ENCODE data around the gene GOLGA6L10. TPM values are rescaled to one million over a fixed set of nuclear protein-coding genes. Genes with fewer than 3 reads are reported as not detected.
A peak's percentile ranks its signal among the peaks of the same experiment; 100 is the strongest.
"Not testable (repeated sequence)": the region's sequence is repeated elsewhere in the genome, so short reads cannot be mapped to it uniquely, and the experiment has no call there.

The GOLGA6L10 gene
- polyA plus RNA-seq, 3 donors, result 0.12 TPM; not detected in 2

- no peaks in the 10 kb centered on the region for H3K4me1 Mint-ChIP-seq
- Histone ChIP-seq H3K9me3 (replicated peaks in 1 of 2; ENCODE audit: control insufficient read depth in 1 of 2, insufficient read depth in 1 of 2, low read length in 2 of 2) (no peaks in the 10 kb centered on the region), H3K4me3 (replicated peaks in 1 of 3; ENCODE audit: low read depth in 2 of 3, low read length in 3 of 3) (no peak overlapping the region), H4K20me1 (ENCODE audit: insufficient read depth, low read length) (no peaks in the 10 kb centered on the region), H3K4me2 (replicated peaks; ENCODE audit: extremely low read depth, low read length, poor library complexity, severe bottlenecking) (no peak overlapping the region), H3K27ac (ENCODE audit: low read depth in 1 of 2, low read length in 2 of 2) (no peak overlapping the region), H3K36me3 (replicated peaks in 1 of 2; ENCODE audit: control insufficient read depth in 1 of 2, insufficient read depth in 2 of 2, low read length in 2 of 2) (no peaks in the 10 kb centered on the region), H3K4me1 (ENCODE audit: control insufficient read depth in 1 of 2, insufficient read depth in 2 of 2, low read length in 2 of 2) (no peaks in the 10 kb centered on the region), H3K27me3 (ENCODE audit: control insufficient read depth in 2 of 2, insufficient read depth in 2 of 2, low read length in 2 of 2) (no peaks in the 10 kb centered on the region), H3K9ac (ENCODE audit: insufficient read depth, low read length, poor library complexity, severe bottlenecking) (no peak overlapping the region), H2AFZ (ENCODE audit: insufficient read depth, low read depth, low read length, poor library complexity, severe bottlenecking) (no peak overlapping the region), H3K79me2 (ENCODE audit: insufficient read depth, low read length) (no peaks in the 10 kb centered on the region)
- H3K4me3 Mint-ChIP-seq, result no peak overlapping the region
- WGBS (ENCODE audit: insufficient coverage), result 95% methylated on average over 3 of the region's 4 CpGs
- DNase-seq, result no peak
- H3K9me3 Mint-ChIP-seq, result peaks cover 0 to 3% (median 0%) of the 10 kb centered on the region in 7 donors
- H3K27ac Mint-ChIP-seq, result no peak overlapping the region
- no peaks in the 10 kb centered on the region for H3K36me3 Mint-ChIP-seq
- peaks cover 0 to 4% (median 2%) of the 10 kb centered on the region in 3 donors for H3K27me3 Mint-ChIP-seq (ENCODE audit: low read depth in 3 of 3)
- no peak for TF ChIP-seq CTCF (IDR thresholded peaks at IDR 0.05)
- intact Hi-C loops (cut with micrococcal nuclease), result no loop called here
Measured at GRCh38 chr15:82393671-82394070, 44.4 kb upstream of the GOLGA6L10 start.

GRCh38 chr15:82392077-82392476 lies 42.8 kb upstream of the GOLGA6L10 start:
- H3K36me3 Mint-ChIP-seq; H3K27ac ChIP-seq (ENCODE audit: low read depth in 1 of 2, low read length in 2 of 2); H2AFZ ChIP-seq (ENCODE audit: insufficient read depth, low read depth, low read length, poor library complexity, severe bottlenecking); H3K4me2 ChIP-seq (replicated peaks; ENCODE audit: extremely low read depth, low read length, poor library complexity, severe bottlenecking); H3K36me3 ChIP-seq (replicated peaks in 1 of 2; ENCODE audit: control insufficient read depth in 1 of 2, insufficient read depth in 2 of 2, low read length in 2 of 2); DNase-seq; H3K9me3 Mint-ChIP-seq; H3K4me3 Mint-ChIP-seq; H3K27ac Mint-ChIP-seq; H3K27me3 Mint-ChIP-seq (ENCODE audit: low read depth in 3 of 3); H3K27me3 ChIP-seq (ENCODE audit: control insufficient read depth in 2 of 2, insufficient read depth in 2 of 2, low read length in 2 of 2); H3K4me1 ChIP-seq (ENCODE audit: control insufficient read depth in 1 of 2, insufficient read depth in 2 of 2, low read length in 2 of 2); H4K20me1 ChIP-seq (ENCODE audit: insufficient read depth, low read length); H3K4me1 Mint-ChIP-seq; intact Hi-C loops (cut with micrococcal nuclease); H3K9me3 ChIP-seq (replicated peaks in 1 of 2; ENCODE audit: control insufficient read depth in 1 of 2, insufficient read depth in 1 of 2, low read length in 2 of 2); H3K9ac ChIP-seq (ENCODE audit: insufficient read depth, low read length, poor library complexity, severe bottlenecking); H3K4me3 ChIP-seq (replicated peaks in 1 of 3; ENCODE audit: low read depth in 2 of 3, low read length in 3 of 3); H3K79me2 ChIP-seq (ENCODE audit: insufficient read depth, low read length): not testable (repeated sequence)
- 100% methylated on average over 1 of the region's 1 CpG for WGBS (ENCODE audit: insufficient coverage)

- H3K4me2 ChIP-seq (replicated peaks; ENCODE audit: extremely low read depth, low read length, poor library complexity, severe bottlenecking); H3K36me3 ChIP-seq (replicated peaks in 1 of 2; ENCODE audit: control insufficient read depth in 1 of 2, insufficient read depth in 2 of 2, low read length in 2 of 2); H3K4me3 ChIP-seq (replicated peaks in 1 of 3; ENCODE audit: low read depth in 2 of 3, low read length in 3 of 3); H3K36me3 Mint-ChIP-seq; H3K27me3 Mint-ChIP-seq (ENCODE audit: low read depth in 3 of 3); H3K27me3 ChIP-seq (ENCODE audit: control insufficient read depth in 2 of 2, insufficient read depth in 2 of 2, low read length in 2 of 2); H2AFZ ChIP-seq (ENCODE audit: insufficient read depth, low read depth, low read length, poor library complexity, severe bottlenecking); H3K27ac ChIP-seq (ENCODE audit: low read depth in 1 of 2, low read length in 2 of 2); H3K9me3 ChIP-seq (replicated peaks in 1 of 2; ENCODE audit: control insufficient read depth in 1 of 2, insufficient read depth in 1 of 2, low read length in 2 of 2); intact Hi-C loops (cut with micrococcal nuclease); H3K4me1 Mint-ChIP-seq; H3K4me1 ChIP-seq (ENCODE audit: control insufficient read depth in 1 of 2, insufficient read depth in 2 of 2, low read length in 2 of 2); H4K20me1 ChIP-seq (ENCODE audit: insufficient read depth, low read length); H3K9me3 Mint-ChIP-seq; H3K9ac ChIP-seq (ENCODE audit: insufficient read depth, low read length, poor library complexity, severe bottlenecking); H3K79me2 ChIP-seq (ENCODE audit: insufficient read depth, low read length); DNase-seq; H3K4me3 Mint-ChIP-seq: not testable (repeated sequence)
- H3K27ac Mint-ChIP-seq, result peak overlapping the region in 1 of 7 donors; percentile 8
- WGBS (ENCODE audit: insufficient coverage), result no CpG with 5 or more reads among the region's 3 CpGs
Measured at GRCh38 chr15:82390152-82390551, 40.9 kb upstream of the GOLGA6L10 start.

DNA sequence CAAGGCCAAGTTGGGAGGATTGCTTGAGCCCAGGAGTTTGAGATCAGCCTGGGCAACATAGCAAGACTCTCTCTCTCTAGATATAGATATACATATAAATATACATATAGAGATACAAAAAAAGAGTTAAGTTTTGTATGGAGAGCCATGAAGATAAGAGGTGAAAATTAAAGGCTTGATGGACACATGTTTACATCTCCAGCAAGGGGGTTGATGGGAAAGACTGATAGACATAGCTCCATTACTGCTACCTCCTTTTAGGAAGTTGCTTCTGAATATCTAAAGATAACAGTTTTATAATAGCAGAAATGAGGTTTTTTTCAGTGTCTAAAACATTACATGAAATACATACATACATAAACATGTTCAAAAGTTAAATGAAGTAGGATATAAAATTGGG lies 37.9 kb upstream of the GOLGA6L10 start:
- H3K4me1 Mint-ChIP-seq; H3K27me3 ChIP-seq (ENCODE audit: control insufficient read depth in 2 of 2, insufficient read depth in 2 of 2, low read length in 2 of 2); H3K4me2 ChIP-seq (replicated peaks; ENCODE audit: extremely low read depth, low read length, poor library complexity, severe bottlenecking); H2AFZ ChIP-seq (ENCODE audit: insufficient read depth, low read depth, low read length, poor library complexity, severe bottlenecking); H3K36me3 Mint-ChIP-seq; H3K79me2 ChIP-seq (ENCODE audit: insufficient read depth, low read length); H3K9me3 Mint-ChIP-seq; DNase-seq; H3K27ac Mint-ChIP-seq; H3K9ac ChIP-seq (ENCODE audit: insufficient read depth, low read length, poor library complexity, severe bottlenecking); H3K27ac ChIP-seq (ENCODE audit: low read depth in 1 of 2, low read length in 2 of 2); H3K27me3 Mint-ChIP-seq (ENCODE audit: low read depth in 3 of 3); H4K20me1 ChIP-seq (ENCODE audit: insufficient read depth, low read length); H3K9me3 ChIP-seq (replicated peaks in 1 of 2; ENCODE audit: control insufficient read depth in 1 of 2, insufficient read depth in 1 of 2, low read length in 2 of 2); H3K4me3 ChIP-seq (replicated peaks in 1 of 3; ENCODE audit: low read depth in 2 of 3, low read length in 3 of 3); H3K36me3 ChIP-seq (replicated peaks in 1 of 2; ENCODE audit: control insufficient read depth in 1 of 2, insufficient read depth in 2 of 2, low read length in 2 of 2); H3K4me3 Mint-ChIP-seq; H3K4me1 ChIP-seq (ENCODE audit: control insufficient read depth in 1 of 2, insufficient read depth in 2 of 2, low read length in 2 of 2); intact Hi-C loops (cut with micrococcal nuclease): not testable (repeated sequence)

Measured in CD14-positive monocyte (primary cell).